ENCODE results near the gene SERPINA6. TPM values are rescaled to one million over a fixed set of nuclear protein-coding genes. Genes with fewer than 3 reads are reported as not detected.
"Not testable (repeated sequence)": the region's sequence is repeated elsewhere in the genome, so short reads cannot be mapped to it uniquely, and the experiment has no call there.

SERPINA6 gene
- total RNA-seq, 1 donor from 2014 or later, result not detected

DNA sequence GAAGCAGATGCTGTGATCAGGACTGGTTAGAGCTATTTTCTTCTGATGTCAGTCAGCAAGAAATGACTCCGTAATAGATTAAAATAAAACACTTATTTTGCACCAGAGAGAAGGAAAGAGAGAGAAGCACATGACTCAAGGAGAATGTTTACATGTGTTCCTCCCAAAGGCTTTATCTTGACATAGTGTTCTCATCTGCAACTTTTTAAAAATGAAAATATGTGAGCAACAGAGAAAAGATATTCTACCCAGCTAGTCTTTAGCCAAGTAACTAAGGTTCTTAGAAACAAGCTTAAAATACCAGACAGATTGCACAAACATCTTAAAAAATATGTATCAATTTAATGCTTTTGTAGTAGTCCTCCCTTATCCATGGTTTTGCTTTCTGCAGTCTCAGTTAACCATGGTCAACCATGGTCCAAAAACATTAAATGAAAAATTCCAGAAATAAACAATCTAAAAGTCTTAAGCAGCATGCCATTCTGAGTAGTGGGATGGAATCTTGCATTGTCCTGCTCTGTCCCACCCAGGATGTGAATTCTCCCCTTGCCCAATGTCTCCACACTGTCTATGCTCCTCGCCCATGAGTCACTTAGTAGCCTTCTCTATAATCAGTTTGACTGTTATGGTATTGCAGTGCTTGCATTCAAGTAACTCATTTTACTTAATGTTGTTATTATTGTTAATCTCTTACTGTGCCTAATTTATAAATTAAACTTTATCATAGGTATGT lies 40.0 kb downstream of the SERPINA6 start:
- ChIA-PET CTCF (no interaction called here), POLR2A (no interaction called here)
- H3K4me1 Mint-ChIP-seq, result no peaks in the 10 kb centered on the region
- TF ChIP-seq, protein P1, sequence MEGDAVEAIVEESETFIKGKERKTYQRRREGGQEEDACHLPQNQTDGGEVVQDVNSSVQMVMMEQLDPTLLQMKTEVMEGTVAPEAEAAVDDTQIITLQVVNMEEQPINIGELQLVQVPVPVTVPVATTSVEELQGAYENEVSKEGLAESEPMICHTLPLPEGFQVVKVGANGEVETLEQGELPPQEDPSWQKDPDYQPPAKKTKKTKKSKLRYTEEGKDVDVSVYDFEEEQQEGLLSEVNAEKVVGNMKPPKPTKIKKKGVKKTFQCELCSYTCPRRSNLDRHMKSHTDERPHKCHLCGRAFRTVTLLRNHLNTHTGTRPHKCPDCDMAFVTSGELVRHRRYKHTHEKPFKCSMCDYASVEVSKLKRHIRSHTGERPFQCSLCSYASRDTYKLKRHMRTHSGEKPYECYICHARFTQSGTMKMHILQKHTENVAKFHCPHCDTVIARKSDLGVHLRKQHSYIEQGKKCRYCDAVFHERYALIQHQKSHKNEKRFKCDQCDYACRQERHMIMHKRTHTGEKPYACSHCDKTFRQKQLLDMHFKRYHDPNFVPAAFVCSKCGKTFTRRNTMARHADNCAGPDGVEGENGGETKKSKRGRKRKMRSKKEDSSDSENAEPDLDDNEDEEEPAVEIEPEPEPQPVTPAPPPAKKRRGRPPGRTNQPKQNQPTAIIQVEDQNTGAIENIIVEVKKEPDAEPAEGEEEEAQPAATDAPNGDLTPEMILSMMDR (IDR thresholded peaks at IDR 0.05), result no peak
- ATAC-seq (ENCODE audit: low read depth) (no peak), DNase-seq (no peak)
- intact Hi-C loops (cut with micrococcal nuclease), result no loop called here
- no peak overlapping the region for H3K27ac Mint-ChIP-seq
- no peaks in the 10 kb centered on the region for H3K9me3 Mint-ChIP-seq
- H3K36me3 Mint-ChIP-seq (ENCODE audit: low read depth), result no peaks in the 10 kb centered on the region
- H3K27me3 Mint-ChIP-seq, result no peaks in the 10 kb centered on the region
- H3K4me3 Mint-ChIP-seq, result no peak overlapping the region

DNA sequence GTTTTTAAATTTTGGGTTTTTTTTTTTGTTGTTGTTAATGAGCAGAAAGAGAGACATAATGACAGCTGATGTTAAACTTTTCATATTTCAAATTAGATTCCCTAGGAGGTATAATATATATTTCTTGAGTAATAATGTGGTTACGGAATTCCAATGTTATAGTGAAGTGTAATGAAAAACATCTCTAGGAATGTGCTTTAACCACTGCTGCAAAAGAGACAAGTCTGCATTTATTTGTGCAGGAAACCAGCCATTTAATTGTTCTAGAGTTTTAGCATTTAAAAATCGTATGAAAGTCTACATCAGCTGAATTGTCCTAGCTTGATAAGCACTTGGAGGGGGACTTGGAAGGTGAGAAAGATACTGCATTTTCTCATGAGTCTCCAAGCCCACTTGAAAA lies 44.4 kb downstream of the SERPINA6 start:
- ATAC-seq (ENCODE audit: low read depth), result no peak

DNA sequence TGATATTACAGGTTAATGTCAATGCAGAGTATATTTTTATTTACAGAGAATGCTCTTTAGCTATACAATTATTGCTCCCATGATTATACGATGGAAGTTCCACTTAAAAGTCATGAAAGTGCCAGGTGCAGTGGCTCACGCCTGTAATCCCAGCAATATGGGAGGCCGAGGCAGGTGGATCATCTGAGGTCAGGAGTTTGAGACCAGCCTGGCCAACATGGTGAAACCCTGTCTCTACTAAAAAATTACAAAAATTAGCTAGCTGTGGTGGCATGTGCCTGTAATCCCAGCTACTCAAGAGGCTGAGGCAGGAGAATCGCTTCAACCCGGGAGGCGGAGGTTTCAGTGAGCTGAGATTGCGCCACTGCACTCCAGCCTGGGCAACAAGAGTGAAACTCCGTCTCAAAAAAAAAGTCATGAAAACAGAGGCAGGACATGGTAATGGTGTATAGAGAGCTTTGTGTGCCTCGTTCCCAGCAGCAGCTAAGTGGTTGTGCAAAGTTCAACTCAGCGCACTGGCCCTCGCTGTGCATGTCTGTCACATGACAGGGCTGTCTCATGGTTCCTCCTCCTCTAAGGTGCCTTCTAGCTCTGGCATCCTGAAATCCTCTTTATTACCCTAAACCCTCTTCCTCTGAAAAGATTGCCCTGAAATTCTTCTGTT lies 46.1 kb downstream of the SERPINA6 start:
- POLR2A ChIA-PET; H3K27me3 Mint-ChIP-seq; H3K9me3 Mint-ChIP-seq; ATAC-seq (ENCODE audit: low read depth); H3K36me3 Mint-ChIP-seq (ENCODE audit: low read depth); CTCF ChIA-PET; DNase-seq; intact Hi-C loops (cut with micrococcal nuclease); H3K27ac Mint-ChIP-seq; H3K4me1 Mint-ChIP-seq; H3K4me3 Mint-ChIP-seq: not testable (repeated sequence)

More for the DNA sequence above, 44.4 kb downstream of the SERPINA6 start:
- peaks cover 3% of the 10 kb centered on the region for H3K27me3 Mint-ChIP-seq
- H3K9me3 Mint-ChIP-seq, result no peaks in the 10 kb centered on the region
- no peak overlapping the region for H3K27ac Mint-ChIP-seq
- DNase-seq, result no peak
- H3K36me3 Mint-ChIP-seq (ENCODE audit: low read depth), result no peaks in the 10 kb centered on the region
- H3K4me3 Mint-ChIP-seq, result no peak overlapping the region
- TF ChIP-seq, protein P1 (IDR thresholded peaks at IDR 0.05), result no peak
- ChIA-PET CTCF (no interaction called here), POLR2A (no interaction called here)
- no peaks in the 10 kb centered on the region for H3K4me1 Mint-ChIP-seq
- intact Hi-C loops (cut with micrococcal nuclease), result no loop called here

DNA sequence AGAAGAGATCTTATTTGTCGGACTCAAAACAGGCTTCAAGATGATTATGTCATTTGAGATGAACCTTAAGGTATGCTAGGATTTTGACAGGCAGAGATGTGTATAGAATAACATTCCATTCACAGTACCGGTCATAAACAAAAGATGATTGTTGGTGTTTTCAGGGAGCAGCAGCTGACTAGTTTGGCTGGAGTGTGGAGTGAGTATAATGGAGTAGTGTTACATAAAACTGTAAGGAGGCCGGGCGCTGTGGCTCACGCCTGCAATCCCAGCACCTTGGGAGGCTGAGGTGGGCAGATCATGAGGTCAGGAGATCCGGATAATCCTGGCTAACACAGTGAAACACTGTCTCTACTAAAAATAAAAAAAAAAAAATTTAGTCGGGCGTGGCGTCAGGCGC lies 54.0 kb downstream of the SERPINA6 start:
- no peaks in the 10 kb centered on the region for H3K4me1 Mint-ChIP-seq
- DNase-seq (no peak), ATAC-seq (ENCODE audit: low read depth) (no peak)
- CTCF ChIA-PET, result no interaction called here
- H3K4me3 Mint-ChIP-seq, result no peak overlapping the region
- no peak overlapping the region for H3K27ac Mint-ChIP-seq
- peaks cover 22% of the 10 kb centered on the region for H3K27me3 Mint-ChIP-seq
- TF ChIP-seq, protein P1 (IDR thresholded peaks at IDR 0.05), result no peak
- POLR2A ChIA-PET, result no interaction called here
- intact Hi-C loops (cut with micrococcal nuclease), result no loop called here
- H3K9me3 Mint-ChIP-seq, result no peaks in the 10 kb centered on the region
- H3K36me3 Mint-ChIP-seq (ENCODE audit: low read depth), result no peaks in the 10 kb centered on the region

DNA sequence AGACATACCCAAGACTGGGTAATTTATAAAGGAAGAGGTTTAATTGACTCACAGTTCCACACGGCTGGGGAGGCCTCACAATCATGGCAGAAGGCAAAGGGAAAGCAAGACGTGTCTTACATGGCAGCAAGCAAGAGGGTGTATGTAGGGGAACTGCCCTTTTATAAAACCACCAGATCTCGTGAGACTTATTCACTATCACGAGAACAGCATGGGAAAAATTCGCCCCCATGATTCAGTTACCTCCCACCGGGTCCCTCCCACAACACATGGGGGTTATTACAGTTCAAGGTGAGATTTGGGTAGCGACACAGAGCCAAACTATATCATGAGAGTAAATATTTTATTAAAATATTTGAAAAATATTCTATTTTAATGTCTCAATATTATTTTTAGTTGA lies 54.6 kb downstream of the SERPINA6 start:
- peaks cover 22% of the 10 kb centered on the region for H3K27me3 Mint-ChIP-seq
- H3K27ac Mint-ChIP-seq; POLR2A ChIA-PET; DNase-seq; CTCF ChIA-PET; intact Hi-C loops (cut with micrococcal nuclease); H3K36me3 Mint-ChIP-seq (ENCODE audit: low read depth); ATAC-seq (ENCODE audit: low read depth); H3K4me1 Mint-ChIP-seq; H3K9me3 Mint-ChIP-seq; H3K4me3 Mint-ChIP-seq: not testable (repeated sequence)

DNA sequence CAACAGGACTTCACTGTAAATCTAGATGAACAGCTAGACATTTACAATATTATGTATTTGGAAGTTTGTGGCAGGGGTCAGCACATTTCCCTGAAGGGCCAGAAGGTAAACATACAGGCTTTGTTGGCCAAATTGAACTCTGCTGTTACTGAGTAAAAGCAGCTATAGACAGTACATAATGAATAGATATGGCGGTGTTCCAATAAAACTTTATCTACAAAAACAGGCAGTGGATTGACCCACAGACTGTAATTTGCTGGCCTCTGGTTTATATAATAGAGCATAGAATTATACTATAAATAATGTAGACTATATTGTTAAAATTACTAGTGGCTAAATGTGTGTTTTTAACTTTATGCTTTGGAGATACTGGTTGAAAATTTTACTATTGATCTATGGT lies 55.8 kb downstream of the SERPINA6 start:
- no peaks in the 10 kb centered on the region for H3K4me1 Mint-ChIP-seq
- intact Hi-C loops (cut with micrococcal nuclease), result no loop called here
- ATAC-seq (ENCODE audit: low read depth) (no peak), DNase-seq (no peak)
- CTCF ChIA-PET, result no interaction called here
- H3K4me3 Mint-ChIP-seq, result no peak overlapping the region
- no peaks in the 10 kb centered on the region for H3K36me3 Mint-ChIP-seq (ENCODE audit: low read depth)
- H3K9me3 Mint-ChIP-seq, result peaks cover 5% of the 10 kb centered on the region
- peaks cover 16% of the 10 kb centered on the region for H3K27me3 Mint-ChIP-seq
- POLR2A ChIA-PET, result no interaction called here
- no peak overlapping the region for H3K27ac Mint-ChIP-seq
- TF ChIP-seq, protein P1 (IDR thresholded peaks at IDR 0.05), result no peak

DNA sequence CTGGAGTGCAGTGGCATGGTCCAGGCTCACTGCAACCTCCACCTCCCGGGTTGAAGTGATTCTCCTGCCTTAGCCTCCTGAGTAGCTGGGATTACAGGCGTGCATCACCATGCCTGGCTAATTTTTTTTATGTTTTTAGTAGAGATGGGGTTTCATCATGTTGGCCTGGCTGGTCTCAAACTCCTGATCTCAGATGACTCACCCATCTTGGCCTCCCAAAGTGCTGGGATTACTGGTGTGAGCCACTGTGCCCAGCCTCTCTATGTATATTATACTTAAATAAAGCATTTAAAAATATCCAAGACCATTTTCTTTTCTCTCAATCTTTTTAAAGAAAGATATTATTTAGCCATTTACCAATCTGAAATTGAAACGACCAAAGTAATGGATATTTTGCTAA lies 58.9 kb downstream of the SERPINA6 start:
- DNase-seq; intact Hi-C loops (cut with micrococcal nuclease); ATAC-seq (ENCODE audit: low read depth); POLR2A ChIA-PET; H3K27ac Mint-ChIP-seq; CTCF ChIA-PET; H3K4me3 Mint-ChIP-seq; H3K36me3 Mint-ChIP-seq (ENCODE audit: low read depth); H3K4me1 Mint-ChIP-seq: not testable (repeated sequence)
- Mint-ChIP-seq H3K9me3 (peaks cover 13% of the 10 kb centered on the region), H3K27me3 (peaks cover 15% of the 10 kb centered on the region)

All from activated B cell treated with CpG ODN at 0.5 μM for 24 hours (primary cell).